Measurements from ENCODE around the gene TSHZ2.

The TSHZ2 gene

GRCh38 chr20:53291548-53291947 is 319.4 kb downstream of the TSHZ2 start:
- Histone ChIP-seq H3K9ac (ENCODE audit: low read depth, low read length) (no peak overlapping the region), H3K9me3 (ENCODE audit: insufficient read depth, low read depth, low read length) (no peaks in the 10 kb centered on the region), H3K4me1 (ENCODE audit: insufficient read depth, low read length) (no peaks in the 10 kb centered on the region), H3K36me3 (ENCODE audit: insufficient read depth, low read depth, low read length) (no peaks in the 10 kb centered on the region), H3K27ac (ENCODE audit: low read length) (no peak overlapping the region), H3K27me3 (ENCODE audit: insufficient read depth, low read length) (no peaks in the 10 kb centered on the region), H3K4me3 (ENCODE audit: low read length) (no peak overlapping the region)

DNA sequence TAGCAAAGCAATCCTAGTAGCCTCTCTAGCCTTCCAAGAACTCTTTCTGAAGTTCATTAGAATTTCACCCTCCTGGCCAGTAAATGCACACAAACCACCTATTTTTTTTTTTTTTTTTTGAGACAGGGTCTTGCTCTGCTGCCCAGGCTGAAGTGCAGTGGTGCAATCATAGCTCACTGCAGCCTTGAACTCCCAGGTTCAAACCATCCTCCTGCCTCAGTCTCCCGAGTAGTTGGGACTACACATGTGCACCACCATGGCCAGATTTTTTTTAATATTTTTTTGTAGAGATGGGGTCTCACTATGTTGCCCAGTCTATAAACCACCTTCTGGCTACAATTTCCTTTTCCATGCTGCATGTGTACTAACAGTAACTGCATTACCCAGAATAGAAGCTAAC is 320.2 kb downstream of the TSHZ2 start:
- Histone ChIP-seq H3K27me3 (ENCODE audit: insufficient read depth, low read length) (no peaks in the 10 kb centered on the region), H3K4me3 (ENCODE audit: low read length) (no peak overlapping the region), H3K27ac (ENCODE audit: low read length) (no peak overlapping the region), H3K9ac (ENCODE audit: low read depth, low read length) (no peak overlapping the region), H3K9me3 (ENCODE audit: insufficient read depth, low read depth, low read length) (no peaks in the 10 kb centered on the region), H3K36me3 (ENCODE audit: insufficient read depth, low read depth, low read length) (no peaks in the 10 kb centered on the region), H3K4me1 (ENCODE audit: insufficient read depth, low read length) (no peaks in the 10 kb centered on the region)

DNA sequence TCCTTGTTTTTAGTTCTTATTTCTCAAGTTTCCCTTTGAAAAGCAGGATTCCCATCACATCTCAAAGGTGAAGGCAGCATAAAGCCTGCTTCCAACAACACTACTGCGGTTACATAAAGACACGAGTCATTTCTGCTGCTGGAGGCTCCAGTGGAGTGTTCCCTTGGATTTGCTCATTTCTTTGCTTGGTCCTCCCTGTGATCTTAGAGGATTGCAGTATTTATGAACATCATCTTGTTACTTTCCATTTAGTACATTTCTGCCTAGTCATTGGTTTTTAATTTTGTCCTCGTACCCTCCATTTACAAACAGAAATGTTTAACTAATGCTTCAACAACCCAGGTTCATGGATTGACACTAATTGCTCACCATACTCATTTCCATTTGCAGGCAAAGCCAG is 322.6 kb downstream of the TSHZ2 start:
- H3K9ac ChIP-seq (ENCODE audit: low read depth, low read length), result no peak overlapping the region
- H3K4me1 ChIP-seq (ENCODE audit: insufficient read depth, low read length), result no peaks in the 10 kb centered on the region
- no peaks in the 10 kb centered on the region for H3K9me3 ChIP-seq (ENCODE audit: insufficient read depth, low read depth, low read length)
- no peaks in the 10 kb centered on the region for H3K27me3 ChIP-seq (ENCODE audit: insufficient read depth, low read length)
- H3K36me3 ChIP-seq (ENCODE audit: insufficient read depth, low read depth, low read length), result no peaks in the 10 kb centered on the region
- no peak overlapping the region for H3K27ac ChIP-seq (ENCODE audit: low read length)
- no peak overlapping the region for H3K4me3 ChIP-seq (ENCODE audit: low read length)

DNA sequence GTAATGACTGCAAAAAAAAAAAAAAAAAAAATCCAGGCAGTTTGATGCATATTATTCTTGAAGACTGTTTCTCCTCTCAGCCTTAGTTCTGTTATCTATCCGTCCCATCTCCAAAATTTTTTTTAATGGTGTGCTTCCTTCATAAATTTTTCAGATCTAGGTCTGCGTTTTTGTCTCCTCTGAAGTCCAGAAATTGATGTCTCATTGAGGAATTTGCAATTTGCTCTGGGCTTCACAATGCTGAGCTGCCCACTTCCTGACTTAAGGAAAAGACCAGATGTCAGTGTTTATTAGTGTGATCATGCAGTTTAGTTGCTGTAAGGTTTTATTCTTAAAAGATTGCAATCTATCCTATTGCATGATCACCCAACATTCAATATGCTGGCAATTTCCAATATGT is 323.9 kb downstream of the TSHZ2 start:
- Histone ChIP-seq H3K27me3 (ENCODE audit: insufficient read depth, low read length) (no peaks in the 10 kb centered on the region), H3K9ac (ENCODE audit: low read depth, low read length) (no peak overlapping the region)

DNA sequence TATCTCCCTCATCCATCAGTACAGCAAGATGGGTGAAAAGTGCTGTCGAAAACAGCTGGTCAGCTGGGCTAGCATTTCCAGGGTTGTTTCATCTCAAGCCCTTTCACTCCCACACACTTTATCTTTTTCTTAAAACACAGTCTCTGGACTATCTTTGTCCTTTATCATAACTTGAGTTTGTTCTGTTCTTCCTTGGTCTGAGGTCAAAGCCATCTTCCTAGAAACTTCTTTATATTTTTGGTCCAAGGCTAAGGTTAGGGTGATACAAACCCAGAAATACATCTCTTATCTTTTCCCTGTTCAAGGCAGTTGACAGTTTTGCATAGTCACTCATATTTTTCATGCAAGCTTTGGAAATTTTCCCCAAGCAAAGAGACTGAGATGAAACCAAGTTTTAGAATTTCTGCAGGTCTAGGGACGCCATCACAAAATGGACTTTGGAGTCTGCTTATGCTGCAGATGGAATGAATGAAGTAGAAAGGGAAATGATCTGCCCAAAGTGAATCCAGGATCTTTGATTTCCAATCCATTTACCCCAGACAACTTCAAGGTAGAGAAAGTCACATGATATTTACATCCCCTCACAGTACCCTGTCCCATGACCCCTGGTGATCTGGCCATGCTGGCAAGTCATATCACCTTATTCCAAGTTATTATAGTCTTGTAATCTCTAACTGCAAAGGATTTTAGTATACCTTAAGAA is 324.4 kb downstream of the TSHZ2 start:
- Histone ChIP-seq H3K9me3 (ENCODE audit: insufficient read depth, low read depth, low read length) (no peaks in the 10 kb centered on the region), H3K4me1 (ENCODE audit: insufficient read depth, low read length) (no peaks in the 10 kb centered on the region), H3K27ac (ENCODE audit: low read length) (no peak overlapping the region), H3K27me3 (ENCODE audit: insufficient read depth, low read length) (no peaks in the 10 kb centered on the region), H3K9ac (ENCODE audit: low read depth, low read length) (no peak overlapping the region), H3K36me3 (ENCODE audit: insufficient read depth, low read depth, low read length) (no peaks in the 10 kb centered on the region), H3K4me3 (ENCODE audit: low read length) (no peak overlapping the region)

More for the DNA sequence above, 323.9 kb downstream of the TSHZ2 start:
- no peaks in the 10 kb centered on the region for H3K9me3 ChIP-seq (ENCODE audit: insufficient read depth, low read depth, low read length)
- no peaks in the 10 kb centered on the region for H3K4me1 ChIP-seq (ENCODE audit: insufficient read depth, low read length)
- H3K4me3 ChIP-seq (ENCODE audit: low read length), result no peak overlapping the region
- no peaks in the 10 kb centered on the region for H3K36me3 ChIP-seq (ENCODE audit: insufficient read depth, low read depth, low read length)
- H3K27ac ChIP-seq (ENCODE audit: low read length), result no peak overlapping the region

GRCh38 chr20:53297154-53297529 is 325.0 kb downstream of the TSHZ2 start:
- Histone ChIP-seq H3K9ac (ENCODE audit: low read depth, low read length) (no peak overlapping the region), H3K27me3 (ENCODE audit: insufficient read depth, low read length) (no peaks in the 10 kb centered on the region), H3K9me3 (ENCODE audit: insufficient read depth, low read depth, low read length) (no peaks in the 10 kb centered on the region), H3K27ac (ENCODE audit: low read length) (no peak overlapping the region), H3K36me3 (ENCODE audit: insufficient read depth, low read depth, low read length) (no peaks in the 10 kb centered on the region), H3K4me3 (ENCODE audit: low read length) (no peak overlapping the region), H3K4me1 (ENCODE audit: insufficient read depth, low read length) (no peaks in the 10 kb centered on the region)

- H3K4me3 ChIP-seq (ENCODE audit: low read length), result no peak overlapping the region
- no peaks in the 10 kb centered on the region for H3K27me3 ChIP-seq (ENCODE audit: insufficient read depth, low read length)
- H3K9ac ChIP-seq (ENCODE audit: low read depth, low read length), result no peak overlapping the region
- H3K9me3 ChIP-seq (ENCODE audit: insufficient read depth, low read depth, low read length), result no peaks in the 10 kb centered on the region
- H3K4me1 ChIP-seq (ENCODE audit: insufficient read depth, low read length), result no peaks in the 10 kb centered on the region
- H3K27ac ChIP-seq (ENCODE audit: low read length), result no peak overlapping the region
- H3K36me3 ChIP-seq (ENCODE audit: insufficient read depth, low read depth, low read length), result no peaks in the 10 kb centered on the region
These were observed 326.1 kb downstream of the TSHZ2 start for GRCh38 chr20:53298260-53298659.

- Histone ChIP-seq H3K27me3 (ENCODE audit: insufficient read depth, low read length) (no peaks in the 10 kb centered on the region), H3K9ac (ENCODE audit: low read depth, low read length) (no peak overlapping the region), H3K27ac (ENCODE audit: low read length) (no peak overlapping the region), H3K4me3 (ENCODE audit: low read length) (no peak overlapping the region), H3K9me3 (ENCODE audit: insufficient read depth, low read depth, low read length) (no peaks in the 10 kb centered on the region), H3K36me3 (ENCODE audit: insufficient read depth, low read depth, low read length) (no peaks in the 10 kb centered on the region), H3K4me1 (ENCODE audit: insufficient read depth, low read length) (no peaks in the 10 kb centered on the region)
These were observed 326.8 kb downstream of the TSHZ2 start for GRCh38 chr20:53298911-53299310.

- H3K4me1 ChIP-seq (ENCODE audit: insufficient read depth, low read length), result no peaks in the 10 kb centered on the region
These were observed 327.7 kb downstream of the TSHZ2 start for GRCh38 chr20:53299831-53300230.

DNA sequence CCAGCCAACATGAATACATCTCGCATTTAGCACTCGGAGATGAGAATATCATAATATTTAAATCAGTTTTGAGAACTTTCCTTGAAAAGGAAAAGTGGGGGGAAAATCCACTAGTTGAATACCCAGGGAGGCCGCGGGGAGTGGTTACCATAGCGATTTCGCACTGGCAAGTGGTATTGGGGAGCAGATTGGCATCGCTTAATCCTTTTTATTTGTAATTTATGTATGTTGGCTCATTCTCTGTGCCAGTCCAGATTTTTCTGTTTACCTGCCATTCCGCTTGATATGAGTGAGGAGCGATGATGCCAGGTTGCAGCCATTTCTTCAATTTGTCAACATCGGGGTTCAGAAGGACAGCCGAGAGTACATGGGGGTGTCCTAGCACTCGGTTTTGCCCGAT is 329.7 kb downstream of the TSHZ2 start:
- no peaks in the 10 kb centered on the region for H3K9me3 ChIP-seq (ENCODE audit: insufficient read depth, low read depth, low read length)
- no peak overlapping the region for H3K9ac ChIP-seq (ENCODE audit: low read depth, low read length)
- no peak overlapping the region for H3K4me3 ChIP-seq (ENCODE audit: low read length)
- no peaks in the 10 kb centered on the region for H3K4me1 ChIP-seq (ENCODE audit: insufficient read depth, low read length)
- H3K36me3 ChIP-seq (ENCODE audit: insufficient read depth, low read depth, low read length), result no peaks in the 10 kb centered on the region
- H3K27me3 ChIP-seq (ENCODE audit: insufficient read depth, low read length), result no peaks in the 10 kb centered on the region
- H3K27ac ChIP-seq (ENCODE audit: low read length), result no peak overlapping the region

More at GRCh38 chr20:53299831-53300230, 327.7 kb downstream of the TSHZ2 start:
- no peak overlapping the region for H3K4me3 ChIP-seq (ENCODE audit: low read length)
- no peaks in the 10 kb centered on the region for H3K9me3 ChIP-seq (ENCODE audit: insufficient read depth, low read depth, low read length)
- no peak overlapping the region for H3K9ac ChIP-seq (ENCODE audit: low read depth, low read length)
- no peaks in the 10 kb centered on the region for H3K27me3 ChIP-seq (ENCODE audit: insufficient read depth, low read length)
- H3K27ac ChIP-seq (ENCODE audit: low read length), result no peak overlapping the region
- no peaks in the 10 kb centered on the region for H3K36me3 ChIP-seq (ENCODE audit: insufficient read depth, low read depth, low read length)

DNA sequence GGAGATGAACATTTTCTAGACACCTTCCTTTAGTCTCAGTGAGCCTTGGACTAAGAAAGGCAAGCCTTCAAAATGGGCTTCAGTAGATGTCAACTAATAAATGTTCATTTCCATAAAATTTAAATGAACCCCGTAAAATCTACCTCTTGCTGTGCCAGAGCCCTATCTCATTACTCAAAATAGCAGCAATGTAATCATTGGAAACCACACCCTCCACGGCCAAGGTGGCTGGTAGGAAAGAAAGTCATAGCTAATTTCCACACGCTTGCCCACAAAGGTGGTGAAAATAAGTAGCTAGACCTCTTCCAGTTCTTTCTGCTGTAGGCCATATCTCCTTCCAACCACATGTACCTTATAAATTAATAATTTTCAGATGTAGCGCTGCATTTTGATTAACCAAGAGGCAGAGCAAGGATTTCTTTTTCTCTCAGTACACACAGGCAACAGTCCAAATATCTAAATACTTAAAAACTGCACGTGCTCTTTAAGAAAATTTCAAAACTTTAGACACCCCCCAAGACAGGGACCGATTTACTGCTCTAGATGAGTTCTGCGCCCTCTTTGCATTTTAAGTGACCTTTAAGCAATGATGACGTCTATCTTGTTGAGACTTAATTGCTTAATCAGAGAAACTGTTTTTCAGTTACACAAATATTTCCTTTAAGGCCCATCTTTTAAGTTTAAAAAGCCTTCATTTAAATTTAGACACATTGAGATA is 330.7 kb downstream of the TSHZ2 start:
- no peaks in the 10 kb centered on the region for H3K4me1 ChIP-seq (ENCODE audit: insufficient read depth, low read length)
- H3K27me3 ChIP-seq (ENCODE audit: insufficient read depth, low read length), result no peaks in the 10 kb centered on the region
- no peak overlapping the region for H3K4me3 ChIP-seq (ENCODE audit: low read length)
- H3K36me3 ChIP-seq (ENCODE audit: insufficient read depth, low read depth, low read length), result no peaks in the 10 kb centered on the region
- no peaks in the 10 kb centered on the region for H3K9me3 ChIP-seq (ENCODE audit: insufficient read depth, low read depth, low read length)
- no peak overlapping the region for H3K27ac ChIP-seq (ENCODE audit: low read length)
- H3K9ac ChIP-seq (ENCODE audit: low read depth, low read length), result no peak overlapping the region

DNA sequence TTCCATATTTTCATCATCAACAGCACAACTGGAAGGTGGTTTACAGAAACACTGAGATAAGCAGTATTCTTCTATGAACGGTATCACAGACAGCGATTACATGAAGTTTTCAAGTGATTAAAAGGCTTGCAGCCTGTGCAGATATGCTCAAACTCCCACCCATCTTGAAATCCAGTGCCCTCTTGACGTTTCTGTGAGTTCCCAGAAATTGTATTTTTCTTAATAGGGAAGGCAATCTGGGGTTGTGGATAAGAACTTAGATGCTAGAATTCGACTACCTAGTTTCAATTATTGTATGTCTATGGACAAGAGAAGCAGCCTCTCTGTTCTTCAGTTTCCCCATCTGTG is 331.2 kb downstream of the TSHZ2 start:
- Histone ChIP-seq H3K27me3 (ENCODE audit: insufficient read depth, low read length) (no peaks in the 10 kb centered on the region), H3K9ac (ENCODE audit: low read depth, low read length) (no peak overlapping the region), H3K27ac (ENCODE audit: low read length) (no peak overlapping the region)

More for the DNA sequence above, 331.2 kb downstream of the TSHZ2 start:
- H3K36me3 ChIP-seq (ENCODE audit: insufficient read depth, low read depth, low read length), result no peaks in the 10 kb centered on the region
- no peak overlapping the region for H3K4me3 ChIP-seq (ENCODE audit: low read length)
- no peaks in the 10 kb centered on the region for H3K4me1 ChIP-seq (ENCODE audit: insufficient read depth, low read length)
- H3K9me3 ChIP-seq (ENCODE audit: insufficient read depth, low read depth, low read length), result no peaks in the 10 kb centered on the region

Measured in iPS-20b (cell line).